ENCODE measurements around the gene THRAP3. TPM values are rescaled to one million over a fixed set of nuclear protein-coding genes. Genes with fewer than 3 reads are reported as not detected.

Gene THRAP3
- polyA plus RNA-seq, 1 experiment, result 76.0 TPM

GRCh38 chr1:36295390-36295789 lies 71.1 kb downstream of the THRAP3 start:
- ChIA-PET CTCF (interaction anchor here (0.6 to 3.2 kb wide), 3 partner anchors 10 to 41 kb away, joined by 3 to 14 read pairs (median 4); no protein-coding TSS in a partner anchor), POLR2A (interaction anchor here (0.6 to 0.7 kb wide), 2 partner anchors 66 to 91 kb away, joined by 3 to 4 read pairs; no protein-coding TSS in a partner anchor)
- no peaks in the 10 kb centered on the region for H3K9me3 ChIP-seq (ENCODE audit: control insufficient read depth, insufficient read depth, low read length)
- no peak overlapping the region for H3K27ac ChIP-seq (ENCODE audit: low read depth, low read length)
- no peak for DNase-seq (ENCODE audit: low read depth, low spot score)
- no peak overlapping the region for H3K4me3 ChIP-seq (ENCODE audit: low read depth, low read length)
- H3K27me3 ChIP-seq (ENCODE audit: control insufficient read depth, insufficient read depth, low read length), result no peaks in the 10 kb centered on the region
- TF ChIP-seq CTCF (IDR thresholded peaks at IDR 0.05; ENCODE audit: low read depth, low read length), result no peak

- CTCF ChIA-PET, result interaction anchor here (1.5 to 3.2 kb wide), 2 partner anchors 12 to 13 kb away, joined by 3 to 14 read pairs; no protein-coding TSS in a partner anchor
- no peak overlapping the region for H3K27ac ChIP-seq (ENCODE audit: low read depth, low read length)
- H3K27me3 ChIP-seq (ENCODE audit: control insufficient read depth, insufficient read depth, low read length), result no peaks in the 10 kb centered on the region
- no peak for TF ChIP-seq CTCF (IDR thresholded peaks at IDR 0.05; ENCODE audit: low read depth, low read length)
- no peaks in the 10 kb centered on the region for H3K9me3 ChIP-seq (ENCODE audit: control insufficient read depth, insufficient read depth, low read length)
- no peak overlapping the region for H3K4me3 ChIP-seq (ENCODE audit: low read depth, low read length)
- no peak for DNase-seq (ENCODE audit: low read depth, low spot score)
- POLR2A ChIA-PET, result interaction anchor here (0.7 kb wide), 2 partner anchors 22 to 69 kb away, joined by 4 read pairs; no protein-coding TSS in a partner anchor
Measured at GRCh38 chr1:36297062-36297461, 72.8 kb downstream of the THRAP3 start.

DNA sequence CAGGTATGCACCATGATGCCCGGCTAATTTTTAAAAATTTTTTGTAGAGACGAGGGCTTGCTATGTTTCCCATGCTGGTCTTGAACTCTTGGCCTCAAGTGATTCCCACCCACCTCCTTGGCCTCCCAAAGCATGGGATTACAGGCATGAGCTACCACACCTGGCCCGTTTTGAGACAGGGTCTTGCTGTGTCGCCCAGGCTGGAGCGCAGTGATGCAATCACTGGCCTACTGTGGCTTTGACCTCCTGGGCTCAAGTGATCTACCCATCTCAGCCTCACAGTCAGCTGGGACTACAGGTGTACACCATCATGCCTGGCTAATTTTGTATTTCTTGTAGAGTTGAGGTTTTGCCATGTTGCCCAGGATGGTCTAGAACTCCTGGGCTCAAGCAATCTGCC lies 74.4 kb downstream of the THRAP3 start:
- DNase-seq (ENCODE audit: low read depth, low spot score), result no peak
- POLR2A ChIA-PET, result no interaction called here
- Histone ChIP-seq H3K4me3 (ENCODE audit: low read depth, low read length) (no peak overlapping the region), H3K27ac (ENCODE audit: low read depth, low read length) (no peak overlapping the region), H3K27me3 (ENCODE audit: control insufficient read depth, insufficient read depth, low read length) (no peaks in the 10 kb centered on the region), H3K9me3 (ENCODE audit: control insufficient read depth, insufficient read depth, low read length) (no peaks in the 10 kb centered on the region)
- CTCF ChIA-PET, result interaction anchor here (1.3 to 3.2 kb wide), 3 partner anchors 11 to 111 kb away, joined by 4 to 19 read pairs (median 14); no protein-coding TSS in a partner anchor
- TF ChIP-seq CTCF (IDR thresholded peaks at IDR 0.05; ENCODE audit: low read depth, low read length), result no peak

DNA sequence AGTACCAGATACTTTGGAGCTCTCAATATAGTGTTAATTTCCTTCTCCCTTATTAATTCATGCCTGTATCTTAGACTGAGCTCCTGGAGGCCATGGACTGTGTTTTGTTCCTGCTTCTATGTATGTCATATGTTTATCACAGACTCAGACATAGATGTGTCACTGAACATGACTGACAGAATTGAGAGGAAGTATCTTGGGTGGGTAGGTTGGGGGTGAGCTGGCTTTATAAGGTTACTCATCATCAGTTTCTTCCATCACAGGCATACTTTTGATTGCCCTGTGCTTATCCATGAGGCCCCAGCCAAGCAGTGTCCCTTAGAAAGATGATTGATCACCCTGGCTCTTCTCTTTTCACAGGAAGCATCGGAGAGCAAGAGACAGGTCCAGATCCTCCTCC lies 76.3 kb downstream of the THRAP3 start:
- ChIA-PET CTCF (interaction anchor here (0.5 to 2.5 kb wide), 47 partner anchors 10 to 1243 kb away, joined by 3 to 25 read pairs (median 4); partner anchors contain the start of genes LSM10, MAP7D1, TEKT2 and TRAPPC3), POLR2A (interaction anchor here (0.9 to 1.2 kb wide), 4 partner anchors 21 to 151 kb away, joined by 3 to 7 read pairs (median 4); partner anchors contain the start of gene TRAPPC3)
- H3K4me3 ChIP-seq (ENCODE audit: low read depth, low read length), result no peak overlapping the region
- no peaks in the 10 kb centered on the region for H3K27me3 ChIP-seq (ENCODE audit: control insufficient read depth, insufficient read depth, low read length)
- no peak for DNase-seq (ENCODE audit: low read depth, low spot score)
- no peak for TF ChIP-seq CTCF (IDR thresholded peaks at IDR 0.05; ENCODE audit: low read depth, low read length)
- peak overlapping the region; percentile 1 for H3K27ac ChIP-seq (ENCODE audit: low read depth, low read length)
- H3K9me3 ChIP-seq (ENCODE audit: control insufficient read depth, insufficient read depth, low read length), result no peaks in the 10 kb centered on the region

DNA sequence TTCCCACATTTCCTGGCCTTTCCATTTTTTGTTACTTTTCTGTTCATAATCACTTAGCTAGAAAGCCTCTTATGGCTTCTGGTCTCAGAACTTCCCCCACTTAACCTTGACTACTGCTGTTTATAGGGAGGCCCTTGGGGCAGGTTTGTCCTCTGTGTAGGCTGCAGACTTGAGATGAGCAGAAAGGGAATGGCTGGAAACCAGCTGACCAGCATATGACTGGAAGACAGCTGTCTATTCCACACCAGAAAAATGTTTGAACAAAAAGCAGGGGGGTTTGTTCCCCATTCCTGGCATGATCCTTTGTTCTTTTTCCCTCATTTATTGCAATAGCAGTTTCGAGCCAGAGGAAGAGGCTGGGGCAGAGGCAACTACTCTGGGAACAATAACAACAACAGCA lies 77.0 kb downstream of the THRAP3 start:
- TF ChIP-seq CTCF (IDR thresholded peaks at IDR 0.05; ENCODE audit: low read depth, low read length), result no peak
- Histone ChIP-seq H3K4me3 (ENCODE audit: low read depth, low read length) (no peak overlapping the region), H3K27ac (ENCODE audit: low read depth, low read length) (no peak overlapping the region), H3K9me3 (ENCODE audit: control insufficient read depth, insufficient read depth, low read length) (no peaks in the 10 kb centered on the region), H3K27me3 (ENCODE audit: control insufficient read depth, insufficient read depth, low read length) (no peaks in the 10 kb centered on the region)
- ChIA-PET POLR2A (no interaction called here), CTCF (interaction anchor here (1.3 to 2.1 kb wide), 5 partner anchors 9 to 166 kb away, joined by 3 to 22 read pairs (median 5); no protein-coding TSS in a partner anchor)
- DNase-seq (ENCODE audit: low read depth, low spot score), result no peak
